ENCODE measurements around the gene PNPLA6.

Gene PNPLA6

GRCh38 chr19:7535047-7535997 is at the start of gene PNPLA6:
TSS of gene PNPLA6 (plus strand) at chr19:7535717. CDS start at chr19:7535789, 72 bp downstream.
- peak; percentile 88 for DNase-seq (ENCODE audit: low read depth)

- no peak for DNase-seq (ENCODE audit: low read depth)
These were observed 48.6 kb upstream of the PNPLA6 start for GRCh38 chr19:7486923-7487322.

GRCh38 chr19:7488736-7489353 is 46.7 kb upstream of the PNPLA6 start, which contains the start of gene PEX11G:
TSS of gene PEX11G (minus strand) at chr19:7489035. CDS start at chr19:7489010, 25 bp downstream.
- peak; percentile 69 for DNase-seq (ENCODE audit: low read depth)

GRCh38 chr19:7489609-7490044 is 45.9 kb upstream of the PNPLA6 start:
- no peak for DNase-seq (ENCODE audit: low read depth)

- no peak for DNase-seq (ENCODE audit: low read depth)
These were observed 43.4 kb upstream of the PNPLA6 start for GRCh38 chr19:7492142-7492541.

GRCh38 chr19:7492558-7492957 is 43.0 kb upstream of the PNPLA6 start:
- no peak for DNase-seq (ENCODE audit: low read depth)

- DNase-seq (ENCODE audit: low read depth), result no peak
These were observed 41.0 kb upstream of the PNPLA6 start for GRCh38 chr19:7494416-7495098.

GRCh38 chr19:7497292-7497691 is 38.2 kb upstream of the PNPLA6 start:
- no peak for DNase-seq (ENCODE audit: low read depth)

- no peak for DNase-seq (ENCODE audit: low read depth)
These were observed 34.6 kb upstream of the PNPLA6 start for GRCh38 chr19:7500811-7501450.

- no peak for DNase-seq (ENCODE audit: low read depth)
These were observed 33.0 kb upstream of the PNPLA6 start for GRCh38 chr19:7502552-7502951.

GRCh38 chr19:7504684-7505083 is 30.8 kb upstream of the PNPLA6 start:
- no peak for DNase-seq (ENCODE audit: low read depth)

- DNase-seq (ENCODE audit: low read depth), result no peak
These were observed 30.2 kb upstream of the PNPLA6 start for GRCh38 chr19:7505288-7505681.

- no peak for DNase-seq (ENCODE audit: low read depth)
These were observed 29.7 kb upstream of the PNPLA6 start for GRCh38 chr19:7505682-7506384.

- peak; percentile 63 for DNase-seq (ENCODE audit: low read depth)
These were observed 28.9 kb upstream of the PNPLA6 start for GRCh38 chr19:7506385-7507328.

GRCh38 chr19:7507884-7508283 is 27.6 kb upstream of the PNPLA6 start:
- DNase-seq (ENCODE audit: low read depth), result peak; percentile 75

- no peak for DNase-seq (ENCODE audit: low read depth)
These were observed 25.9 kb upstream of the PNPLA6 start for GRCh38 chr19:7509625-7510024.

GRCh38 chr19:7512400-7512851 is 23.1 kb upstream of the PNPLA6 start:
- no peak for DNase-seq (ENCODE audit: low read depth)

GRCh38 chr19:7513809-7514642 is 21.5 kb upstream of the PNPLA6 start:
- DNase-seq (ENCODE audit: low read depth), result no peak

- DNase-seq (ENCODE audit: low read depth), result no peak
These were observed 20.3 kb upstream of the PNPLA6 start for GRCh38 chr19:7515110-7515644.
